HepG2 (cell line): Measurements from ENCODE around the gene INO80C. TPM values are rescaled to one million over a fixed set of nuclear protein-coding genes. Genes with fewer than 3 reads are reported as not detected.
A peak's percentile ranks its signal among the peaks of the same experiment; 100 is the strongest.

Experiments
- AKAP8 ChIP-seq: sonication (generic); formaldehyde crosslinking; IDR thresholded peaks from 2 replicates; pipeline ENCODE4 v1.5.1; 2020; ENCODE audit warnings: mild to moderate bottlenecking, missing genetic modification reagents
- HNF4G ChIP-seq, 2 experiments: sonication (generic) in 1 of 2; formaldehyde crosslinking in 1 of 2; IDR thresholded peaks; 2 replicates each; pipeline versions ENCODE4 v1.4.0 to v1.6.1; 2011 to 2020; ENCODE audit warnings: borderline replicate concordance in 2 of 2, low read depth in 2 of 2, mild to moderate bottlenecking in 2 of 2, low read length in 1 of 2, missing genetic modification reagents in 1 of 2, moderate library complexity in 1 of 2
- JARID2 ChIP-seq: sonication (generic); formaldehyde crosslinking; IDR thresholded peaks from 2 replicates; pipeline ENCODE4 v1.8.1; 2023; ENCODE audit warnings: missing genetic modification reagents, inconsistent platforms; ENCODE audit not compliant: insufficient replicate concordance
- LCORL ChIP-seq, 2 experiments: fragments of 450-650 bp in 1 of 2; sonication (generic) in 1 of 2; formaldehyde crosslinking in 1 of 2; IDR thresholded peaks; 2 replicates each; pipeline versions ENCODE4 v1.5.0 to v1.6.1; 2017 to 2020; ENCODE audit warnings: antibody characterized with exemption in 1 of 2, missing genetic modification reagents in 1 of 2
- MYC ChIP-seq: sonication (generic); formaldehyde crosslinking; IDR thresholded peaks from 2 replicates; pipeline ENCODE4 v1.9.0; 2021; ENCODE audit warnings: missing genetic modification reagents, borderline replicate concordance
- PCBP1 ChIP-seq: fragments of 200-400 bp; formaldehyde crosslinking; IDR thresholded peaks from 2 replicates; pipeline ENCODE4 v1.6.1; 2017; ENCODE audit warnings: mild to moderate bottlenecking, low read depth, low read length, borderline replicate concordance
- PHF21A ChIP-seq: sonication (generic); formaldehyde crosslinking; IDR thresholded peaks from 2 replicates; pipeline ENCODE4 v1.5.0; 2020; ENCODE audit warnings: mild to moderate bottlenecking, missing genetic modification reagents
- RFX1 ChIP-seq: fragments of 450-650 bp; IDR thresholded peaks from 2 replicates; pipeline ENCODE4 v1.6.1; 2017
- SKI ChIP-seq: fragments of 450-650 bp; IDR thresholded peaks from one replicate; pipeline ENCODE4 v1.6.1; 2018; ENCODE audit warnings: mild to moderate bottlenecking; ENCODE audit not compliant: partially characterized antibody
- SP2 ChIP-seq: sonication (generic); formaldehyde crosslinking; IDR thresholded peaks from 2 replicates; pipeline ENCODE4 v1.5.1; 2020; ENCODE audit warnings: mild to moderate bottlenecking, missing genetic modification reagents
- TRIM24 ChIP-seq: sonication (generic); formaldehyde crosslinking; IDR thresholded peaks from 2 replicates; pipeline ENCODE4 v1.8.0; 2022; ENCODE audit warnings: mild to moderate bottlenecking, missing genetic modification reagents
- ZFP1 ChIP-seq: IDR thresholded peaks from 2 replicates; pipeline ENCODE4 v1.6.1; 2016
- ZIK1 ChIP-seq: sonication (generic); formaldehyde crosslinking; IDR thresholded peaks from 2 replicates; pipeline ENCODE4 v1.5.0; 2020; ENCODE audit warnings: mild to moderate bottlenecking, low read depth, missing genetic modification reagents, borderline replicate concordance
- ZNF672 ChIP-seq: sonication (generic); formaldehyde crosslinking; IDR thresholded peaks from 2 replicates; pipeline ENCODE4 v1.8.1; 2022; ENCODE audit warnings: missing genetic modification reagents
- ZNF792 ChIP-seq: IDR thresholded peaks from 2 replicates; pipeline ENCODE4 v1.6.1; 2016
- ZNF850 ChIP-seq: sonication (generic); formaldehyde crosslinking; conservative IDR thresholded peaks from 2 replicates; pipeline ENCODE4 v1.9.0; 2021; ENCODE audit warnings: mild to moderate bottlenecking, missing genetic modification reagents
- ZZZ3 ChIP-seq: sonication (generic); formaldehyde crosslinking; IDR thresholded peaks from 2 replicates; pipeline ENCODE4 v1.4.0; 2020; ENCODE audit warnings: missing genetic modification reagents, mild to moderate bottlenecking, borderline replicate concordance
- polyA plus RNA-seq, 8 experiments: library from polyadenylated mRNA; depleted of rRNA in 3 of 8; stranded (reverse) in 7 of 8; unstranded in 1 of 8; fragments of >200 nt; fragmentation: Illumina TruSeq in 4 of 8; extraction: Trizol in 4 of 8; gene quantifications; 2 replicates each; pipeline versions ENCODE4 v1.2.1 to v1.2.3, GENCODE V29; 2011 to 2016; ENCODE audit warnings: low read depth in 4 of 8, missing spikeins in 1 of 8, mixed read lengths in 1 of 8; ENCODE audit not compliant: insufficient read depth in 1 of 8
- total RNA-seq, 5 experiments: library from RNA; depleted of rRNA; stranded (reverse); fragments of >200 nt; fragmentation: Illumina TruSeq; extraction: Trizol; gene quantifications; 2 replicates each; pipeline ENCODE4 v1.2.3, GENCODE V29; 2016; ENCODE audit warnings: low read depth in 1 of 5
- TF ChIP-seq, protein P1 (sequence below): sonication (generic); formaldehyde crosslinking; IDR thresholded peaks from 2 replicates; pipeline ENCODE4 v1.8.0; 2022; ENCODE audit warnings: missing genetic modification reagents, mild to moderate bottlenecking, moderate library complexity, borderline replicate concordance
- TF ChIP-seq, protein P2 (sequence below): IDR thresholded peaks from 2 replicates; pipeline ENCODE4 v1.6.1; 2016
- TF ChIP-seq, protein P3 (sequence below): sonication (generic); formaldehyde crosslinking; IDR thresholded peaks from 2 replicates; pipeline ENCODE4 v1.5.0; 2020; ENCODE audit warnings: missing genetic modification reagents
- TF ChIP-seq, protein P4 (sequence below): sonication (generic); formaldehyde crosslinking; IDR thresholded peaks from 2 replicates; pipeline ENCODE4 v1.4.0; 2020; ENCODE audit warnings: missing genetic modification reagents
- TF ChIP-seq, protein P5 (sequence below): sonication (generic); formaldehyde crosslinking; IDR thresholded peaks from 2 replicates; pipeline ENCODE4 v1.5.0; 2020; ENCODE audit warnings: missing genetic modification reagents

INO80C gene
- total and polyA plus RNA-seq, 2 of the 13 experiments (the other 11 are each of a cell fraction or from before 2014, with no cell fraction given): 8.2 to 15.4 TPM

DNA sequence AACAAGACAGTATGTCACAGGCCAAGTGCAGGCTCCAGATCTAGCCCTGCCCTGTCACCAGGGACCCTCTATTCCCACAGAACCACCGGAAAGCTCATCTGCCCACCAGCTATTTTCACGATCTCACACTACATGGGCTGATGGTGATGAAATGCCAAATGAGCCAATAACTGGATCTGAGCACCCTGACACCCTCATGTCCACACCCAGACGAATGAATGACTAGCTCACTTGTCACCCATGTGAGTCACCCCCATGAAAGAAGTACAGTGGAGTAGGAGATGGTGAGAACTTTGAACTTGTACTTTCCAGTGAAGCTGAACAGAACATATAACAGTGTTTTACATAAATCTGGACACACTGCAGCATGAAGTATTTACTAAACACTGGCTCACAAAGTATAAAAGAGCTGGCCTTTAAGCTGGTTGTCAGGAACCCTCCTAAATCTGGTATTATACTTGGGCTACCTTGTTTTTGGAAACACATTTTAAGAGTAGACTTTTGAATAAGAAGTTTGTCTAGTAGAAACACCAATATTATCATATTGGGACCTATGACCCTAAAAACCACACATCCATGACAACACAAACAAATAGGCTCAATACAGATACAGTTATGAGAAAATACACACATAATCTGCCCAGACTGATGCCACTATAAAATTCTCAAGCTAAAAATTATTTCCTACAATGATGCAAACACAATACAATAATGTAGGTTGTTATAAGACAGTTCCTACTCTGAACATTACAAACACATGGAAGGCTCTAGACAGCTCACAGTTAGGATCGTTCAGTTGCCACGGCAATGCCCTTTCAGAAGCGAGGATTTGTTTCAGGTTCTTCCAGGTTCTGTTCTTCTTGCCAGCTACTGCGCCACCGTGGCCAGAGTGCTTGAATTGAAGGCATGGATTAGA is 19.0 kb downstream of the INO80C start (continued):
- TF ChIP-seq, protein P1, sequence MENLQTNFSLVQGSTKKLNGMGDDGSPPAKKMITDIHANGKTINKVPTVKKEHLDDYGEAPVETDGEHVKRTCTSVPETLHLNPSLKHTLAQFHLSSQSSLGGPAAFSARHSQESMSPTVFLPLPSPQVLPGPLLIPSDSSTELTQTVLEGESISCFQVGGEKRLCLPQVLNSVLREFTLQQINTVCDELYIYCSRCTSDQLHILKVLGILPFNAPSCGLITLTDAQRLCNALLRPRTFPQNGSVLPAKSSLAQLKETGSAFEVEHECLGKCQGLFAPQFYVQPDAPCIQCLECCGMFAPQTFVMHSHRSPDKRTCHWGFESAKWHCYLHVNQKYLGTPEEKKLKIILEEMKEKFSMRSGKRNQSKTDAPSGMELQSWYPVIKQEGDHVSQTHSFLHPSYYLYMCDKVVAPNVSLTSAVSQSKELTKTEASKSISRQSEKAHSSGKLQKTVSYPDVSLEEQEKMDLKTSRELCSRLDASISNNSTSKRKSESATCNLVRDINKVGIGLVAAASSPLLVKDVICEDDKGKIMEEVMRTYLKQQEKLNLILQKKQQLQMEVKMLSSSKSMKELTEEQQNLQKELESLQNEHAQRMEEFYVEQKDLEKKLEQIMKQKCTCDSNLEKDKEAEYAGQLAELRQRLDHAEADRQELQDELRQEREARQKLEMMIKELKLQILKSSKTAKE (CRISPR knock-in tag): no peak
- TF ChIP-seq ZFP1 (CRISPR knock-in tag) (no peak), ZNF850 (CRISPR knock-in tag) (no peak), ZNF792 (CRISPR knock-in tag) (0 out of 2 replicates have a peak, but pooled peaks have one; percentile 29), AKAP8 (CRISPR knock-in tag) (no peak), PHF21A (CRISPR knock-in tag) (no peak), RFX1 (peak; percentile 65; the same call in 1 of the 2 replicates), ZNF672 (CRISPR knock-in tag) (no peak), ZIK1 (CRISPR knock-in tag) (no peak), HNF4G (IDR thresholded peaks at IDR 0.05; ENCODE audit: borderline replicate concordance, low read depth, low read length) (peak; percentile 66; the same call in 1 of the 2 replicates), HNF4G (CRISPR knock-in tag; IDR thresholded peaks at IDR 0.05; ENCODE audit: borderline replicate concordance, low read depth) (no peak), LCORL (IDR thresholded peaks at IDR 0.05) (no peak), LCORL (CRISPR knock-in tag; IDR thresholded peaks at IDR 0.05) (no peak), JARID2 (CRISPR knock-in tag) (no peak), SP2 (CRISPR knock-in tag) (no peak), ZZZ3 (no peak), PCBP1 (no peak), MYC (CRISPR knock-in tag) (no peak), SKI (peak; percentile 81), TRIM24 (CRISPR knock-in tag) (no peak)
- TF ChIP-seq, protein P2, sequence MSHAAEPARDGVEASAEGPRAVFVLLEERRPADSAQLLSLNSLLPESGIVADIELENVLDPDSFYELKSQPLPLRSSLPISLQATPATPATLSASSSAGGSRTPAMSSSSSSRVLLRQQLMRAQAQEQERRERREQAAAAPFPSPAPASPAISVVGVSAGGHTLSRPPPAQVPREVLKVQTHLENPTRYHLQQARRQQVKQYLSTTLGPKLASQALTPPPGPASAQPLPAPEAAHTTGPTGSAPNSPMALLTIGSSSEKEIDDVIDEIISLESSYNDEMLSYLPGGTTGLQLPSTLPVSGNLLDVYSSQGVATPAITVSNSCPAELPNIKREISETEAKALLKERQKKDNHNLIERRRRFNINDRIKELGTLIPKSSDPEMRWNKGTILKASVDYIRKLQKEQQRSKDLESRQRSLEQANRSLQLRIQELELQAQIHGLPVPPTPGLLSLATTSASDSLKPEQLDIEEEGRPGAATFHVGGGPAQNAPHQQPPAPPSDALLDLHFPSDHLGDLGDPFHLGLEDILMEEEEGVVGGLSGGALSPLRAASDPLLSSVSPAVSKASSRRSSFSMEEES (CRISPR knock-in tag): peak; percentile 41; the same call in 1 of the 2 replicates
- TF ChIP-seq, protein P3, sequence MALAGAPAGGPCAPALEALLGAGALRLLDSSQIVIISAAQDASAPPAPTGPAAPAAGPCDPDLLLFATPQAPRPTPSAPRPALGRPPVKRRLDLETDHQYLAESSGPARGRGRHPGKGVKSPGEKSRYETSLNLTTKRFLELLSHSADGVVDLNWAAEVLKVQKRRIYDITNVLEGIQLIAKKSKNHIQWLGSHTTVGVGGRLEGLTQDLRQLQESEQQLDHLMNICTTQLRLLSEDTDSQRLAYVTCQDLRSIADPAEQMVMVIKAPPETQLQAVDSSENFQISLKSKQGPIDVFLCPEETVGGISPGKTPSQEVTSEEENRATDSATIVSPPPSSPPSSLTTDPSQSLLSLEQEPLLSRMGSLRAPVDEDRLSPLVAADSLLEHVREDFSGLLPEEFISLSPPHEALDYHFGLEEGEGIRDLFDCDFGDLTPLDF (CRISPR knock-in tag): no peak
- TF ChIP-seq, protein P4, sequence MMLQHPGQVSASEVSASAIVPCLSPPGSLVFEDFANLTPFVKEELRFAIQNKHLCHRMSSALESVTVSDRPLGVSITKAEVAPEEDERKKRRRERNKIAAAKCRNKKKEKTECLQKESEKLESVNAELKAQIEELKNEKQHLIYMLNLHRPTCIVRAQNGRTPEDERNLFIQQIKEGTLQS (CRISPR knock-in tag): peak; percentile 90
- TF ChIP-seq, protein P5, sequence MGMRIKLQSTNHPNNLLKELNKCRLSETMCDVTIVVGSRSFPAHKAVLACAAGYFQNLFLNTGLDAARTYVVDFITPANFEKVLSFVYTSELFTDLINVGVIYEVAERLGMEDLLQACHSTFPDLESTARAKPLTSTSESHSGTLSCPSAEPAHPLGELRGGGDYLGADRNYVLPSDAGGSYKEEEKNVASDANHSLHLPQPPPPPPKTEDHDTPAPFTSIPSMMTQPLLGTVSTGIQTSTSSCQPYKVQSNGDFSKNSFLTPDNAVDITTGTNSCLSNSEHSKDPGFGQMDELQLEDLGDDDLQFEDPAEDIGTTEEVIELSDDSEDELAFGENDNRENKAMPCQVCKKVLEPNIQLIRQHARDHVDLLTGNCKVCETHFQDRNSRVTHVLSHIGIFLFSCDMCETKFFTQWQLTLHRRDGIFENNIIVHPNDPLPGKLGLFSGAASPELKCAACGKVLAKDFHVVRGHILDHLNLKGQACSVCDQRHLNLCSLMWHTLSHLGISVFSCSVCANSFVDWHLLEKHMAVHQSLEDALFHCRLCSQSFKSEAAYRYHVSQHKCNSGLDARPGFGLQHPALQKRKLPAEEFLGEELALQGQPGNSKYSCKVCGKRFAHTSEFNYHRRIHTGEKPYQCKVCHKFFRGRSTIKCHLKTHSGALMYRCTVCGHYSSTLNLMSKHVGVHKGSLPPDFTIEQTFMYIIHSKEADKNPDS: no peak
